Neutrophil (primary cell): Measurements from ENCODE around the gene CDCA4.
A peak's percentile ranks its signal among the peaks of the same experiment; 100 is the strongest.
"Not testable (repeated sequence)": the region's sequence is repeated elsewhere in the genome, so short reads cannot be mapped to it uniquely, and the experiment has no call there.

Experiments used
- H3K27ac ChIP-seq: fragments of 200-600 bp; sonication (generic); 2 replicates; pipeline ENCODE4 v1.5.1; 2016; ENCODE audit warnings: mild to moderate bottlenecking, moderate library complexity
- H3K27me3 ChIP-seq: fragments of 200-600 bp; sonication (generic); 2 replicates; pipeline ENCODE4 v1.6.0; 2016; ENCODE audit warnings: mild to moderate bottlenecking
- H3K36me3 ChIP-seq: fragments of 200-600 bp; sonication (generic); 2 replicates; pipeline ENCODE4 v1.5.1; 2017
- H3K4me1 ChIP-seq, 2 experiments: fragments of 200-600 bp in 1 of 2; sonication (generic) in 1 of 2; 1 replicate in 1 of 2; 2 replicates in 1 of 2; pipeline versions ENCODE4 v1.5.1 to v1.6.1; 2013 to 2016; ENCODE audit warnings: low read depth in 1 of 2, low read length in 1 of 2, mild to moderate bottlenecking in 1 of 2, moderate library complexity in 1 of 2; ENCODE audit not compliant: control insufficient read depth in 1 of 2, insufficient read depth in 1 of 2
- H3K4me3 ChIP-seq, 2 experiments: fragments of 200-600 bp in 1 of 2; sonication (generic) in 1 of 2; 1 replicate in 1 of 2; 2 replicates in 1 of 2; pipeline ENCODE4 v1.5.1; 2013 to 2016; ENCODE audit warnings: low read depth in 1 of 2, low read length in 1 of 2, mild to moderate bottlenecking in 1 of 2, moderate library complexity in 1 of 2
- H3K9me3 ChIP-seq: fragments of 200-600 bp; sonication (generic); 2 replicates; pipeline ENCODE4 v1.5.1; 2016
- TF ChIP-seq, protein P1 (sequence below): fragments of 200-600 bp; sonication (generic); IDR thresholded peaks from 2 replicates; pipeline ENCODE4 v1.5.1; 2016; ENCODE audit warnings: antibody characterized with exemption

The CDCA4 gene

DNA sequence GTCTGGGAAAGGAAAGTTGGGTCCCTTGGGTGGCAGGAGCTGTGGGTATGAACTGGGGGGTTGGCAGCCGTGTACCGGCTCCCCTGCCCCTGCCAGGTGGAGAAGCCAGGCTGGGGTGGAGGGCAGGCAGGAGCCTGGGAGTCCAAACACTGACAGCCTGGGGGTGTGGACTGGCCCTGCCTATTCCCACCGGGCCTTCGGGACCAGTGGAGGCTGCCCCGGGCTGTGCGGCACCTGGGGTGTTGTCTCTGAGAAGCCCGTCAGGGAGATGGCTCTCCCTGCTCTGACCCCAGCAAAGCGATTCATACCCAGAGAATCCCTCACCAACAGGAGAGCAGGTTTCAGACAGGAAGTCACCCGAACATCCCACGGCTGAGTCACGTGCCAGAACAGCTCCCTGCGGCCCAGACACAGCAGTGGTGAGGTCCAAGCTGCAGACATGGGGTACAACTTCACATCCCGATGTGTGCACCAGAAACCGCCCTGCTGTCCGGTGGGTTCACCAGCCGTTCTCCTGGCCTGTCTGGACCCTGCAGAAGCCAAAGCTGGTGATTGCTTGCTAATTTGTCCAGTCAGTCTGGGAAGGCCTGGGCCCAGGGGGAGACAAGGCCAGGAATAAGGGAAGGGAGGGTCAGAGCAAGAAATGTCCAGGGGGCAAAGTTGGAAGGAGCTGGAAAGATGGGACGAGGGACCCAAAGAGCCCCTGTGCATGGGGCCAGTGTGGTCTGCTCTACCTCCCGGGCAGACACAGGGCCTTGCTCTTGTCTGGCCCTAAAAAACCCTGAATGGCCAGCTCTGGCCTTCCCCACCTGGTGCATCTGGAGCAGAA lies 46.5 kb upstream of the CDCA4 start:
- Histone ChIP-seq H3K27ac (peak overlapping the region; percentile 98), H3K4me1 (peaks cover 82 to 84% of the 10 kb centered on the region in 2 experiments), H3K9me3 (no peaks in the 10 kb centered on the region), H3K27me3 (no peaks in the 10 kb centered on the region), H3K4me3 (no peak overlapping the region), H3K36me3 (no peaks in the 10 kb centered on the region)
- TF ChIP-seq, protein P1, sequence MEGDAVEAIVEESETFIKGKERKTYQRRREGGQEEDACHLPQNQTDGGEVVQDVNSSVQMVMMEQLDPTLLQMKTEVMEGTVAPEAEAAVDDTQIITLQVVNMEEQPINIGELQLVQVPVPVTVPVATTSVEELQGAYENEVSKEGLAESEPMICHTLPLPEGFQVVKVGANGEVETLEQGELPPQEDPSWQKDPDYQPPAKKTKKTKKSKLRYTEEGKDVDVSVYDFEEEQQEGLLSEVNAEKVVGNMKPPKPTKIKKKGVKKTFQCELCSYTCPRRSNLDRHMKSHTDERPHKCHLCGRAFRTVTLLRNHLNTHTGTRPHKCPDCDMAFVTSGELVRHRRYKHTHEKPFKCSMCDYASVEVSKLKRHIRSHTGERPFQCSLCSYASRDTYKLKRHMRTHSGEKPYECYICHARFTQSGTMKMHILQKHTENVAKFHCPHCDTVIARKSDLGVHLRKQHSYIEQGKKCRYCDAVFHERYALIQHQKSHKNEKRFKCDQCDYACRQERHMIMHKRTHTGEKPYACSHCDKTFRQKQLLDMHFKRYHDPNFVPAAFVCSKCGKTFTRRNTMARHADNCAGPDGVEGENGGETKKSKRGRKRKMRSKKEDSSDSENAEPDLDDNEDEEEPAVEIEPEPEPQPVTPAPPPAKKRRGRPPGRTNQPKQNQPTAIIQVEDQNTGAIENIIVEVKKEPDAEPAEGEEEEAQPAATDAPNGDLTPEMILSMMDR = no peak

DNA sequence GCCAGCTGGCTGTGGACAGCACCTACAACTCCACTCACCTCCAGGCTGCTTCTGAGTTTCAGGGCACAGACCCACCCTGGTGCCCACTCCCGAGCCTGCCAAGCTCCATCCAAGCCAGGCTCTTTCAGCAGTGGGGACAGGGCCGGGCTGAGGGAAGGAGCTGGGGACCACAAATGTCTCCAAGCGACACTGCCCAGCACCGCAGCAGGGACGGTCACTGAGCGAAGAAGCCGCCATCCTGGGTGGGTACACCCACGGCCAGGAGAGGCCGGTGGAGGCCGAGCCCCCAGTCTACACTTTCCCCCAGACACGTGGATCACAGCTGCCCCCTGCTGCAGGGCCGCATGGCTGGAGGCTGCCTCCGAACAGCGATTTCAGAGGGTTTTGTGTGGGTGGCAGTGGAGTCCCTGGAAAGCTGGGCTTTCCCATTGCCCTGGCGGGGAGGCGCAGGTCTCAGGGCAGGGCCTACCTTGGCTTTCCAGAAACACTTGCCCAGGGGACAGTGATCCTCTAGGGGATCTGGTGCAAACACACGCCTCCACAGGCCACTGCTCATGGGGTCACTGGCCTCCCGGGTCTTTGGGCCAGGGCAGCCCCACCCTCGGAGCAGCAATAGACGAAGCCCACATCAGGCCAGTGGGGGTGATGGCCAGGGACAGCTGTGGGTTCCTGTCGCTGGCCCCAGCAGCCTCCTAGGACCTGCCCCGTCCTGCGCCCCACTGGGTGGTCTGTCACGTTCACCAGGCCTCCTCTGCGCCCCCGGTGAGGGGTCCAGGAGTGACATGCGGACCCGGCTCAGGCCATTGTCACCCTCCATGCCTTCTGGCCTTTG lies 45.6 kb upstream of the CDCA4 start:
- Histone ChIP-seq H3K36me3 (no peaks in the 10 kb centered on the region), H3K27ac (peak overlapping the region; percentile 98), H3K9me3 (no peaks in the 10 kb centered on the region), H3K27me3 (no peaks in the 10 kb centered on the region), H3K4me3 (peak overlapping the region; percentile 85 to 97), H3K4me1 (peaks cover 91 to 93% of the 10 kb centered on the region in 2 experiments)
- TF ChIP-seq, protein P1 = no peak

DNA sequence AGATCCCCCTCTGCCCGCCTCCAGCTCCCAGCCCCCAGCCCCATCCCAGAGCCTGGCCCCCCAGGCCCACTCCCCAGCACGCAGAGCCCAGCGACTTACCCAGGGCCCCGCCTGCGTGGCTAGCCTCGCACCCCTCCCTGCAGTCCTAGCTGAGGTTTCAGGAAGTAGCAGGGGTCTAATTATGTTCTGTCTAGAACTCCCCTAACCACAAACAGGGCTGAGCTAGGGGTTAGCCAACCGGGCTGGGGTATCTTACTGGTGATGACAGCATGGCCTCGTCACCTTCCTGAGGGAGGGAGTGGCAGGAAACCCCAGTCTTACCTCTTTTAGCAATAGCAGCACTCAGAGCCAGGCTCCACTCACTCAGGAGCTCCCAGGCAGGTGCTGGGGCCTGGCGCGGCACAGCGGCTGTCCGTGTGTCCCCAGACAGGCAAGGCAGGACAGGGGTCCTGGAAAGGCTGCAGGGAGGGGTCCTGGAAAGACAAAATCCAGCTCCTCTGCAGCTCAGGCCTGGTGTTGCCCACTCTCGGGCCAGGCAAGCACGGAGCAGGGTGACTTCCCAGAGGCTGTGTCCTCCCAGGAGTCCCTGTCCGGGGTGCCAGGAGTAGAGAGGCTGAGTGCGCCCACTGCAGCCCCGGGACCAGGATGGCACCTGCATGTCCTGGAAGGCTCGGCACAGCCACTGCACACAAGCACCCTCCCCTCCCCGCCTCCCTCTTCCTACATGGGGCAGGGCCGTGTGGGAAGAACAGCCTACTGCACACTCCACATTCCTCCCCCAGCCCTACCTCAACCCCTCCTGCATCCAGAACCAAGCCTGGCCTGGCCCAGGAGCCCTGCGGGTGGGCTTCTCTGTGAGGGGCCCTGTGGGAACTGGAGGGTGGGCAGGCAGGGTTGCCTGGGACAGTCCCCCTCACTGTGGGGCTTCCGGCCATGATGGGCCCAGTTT lies 44.7 kb upstream of the CDCA4 start, which contains the start of gene GPR132:
GPR132 (minus strand) TSS at position 151 of the 949 bp plus-strand sequence. CDS start 10,010 bp downstream, outside the sequence.
- Histone ChIP-seq H3K4me3 (peak within 1 kb of the TSS; percentile 85 to 97), H3K36me3 (no peaks in the 10 kb centered on the region), H3K4me1 (peaks cover 95 to 96% of the 10 kb centered on the region in 2 experiments), H3K27ac (peak within 1 kb of the TSS; percentile 98), H3K27me3 (no peaks in the 10 kb centered on the region), H3K9me3 (no peaks in the 10 kb centered on the region)
- TF ChIP-seq, protein P1 = peak; percentile 44

DNA sequence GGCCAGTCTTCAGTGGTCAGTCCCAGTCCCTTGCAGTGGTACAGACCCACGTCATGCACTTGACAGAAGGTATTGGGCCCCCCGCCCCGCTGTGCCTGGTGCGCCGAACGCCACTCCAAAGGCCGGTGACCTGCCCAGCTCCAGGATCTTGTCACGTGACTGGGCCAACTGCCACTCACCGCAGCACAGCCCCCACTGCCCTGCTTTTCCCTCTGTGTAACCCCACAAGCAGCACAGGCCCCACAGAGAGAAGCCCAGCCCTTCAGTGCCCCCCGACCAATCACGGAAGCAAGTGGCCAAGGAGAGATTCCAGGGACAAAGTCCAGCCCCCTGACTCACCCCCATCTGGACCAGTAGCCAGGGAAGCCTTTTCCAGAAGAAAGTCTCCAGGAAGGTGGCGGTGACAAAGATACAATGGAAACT lies 43.8 kb upstream of the CDCA4 start:
- no peaks in the 10 kb centered on the region for H3K36me3 ChIP-seq
- no peaks in the 10 kb centered on the region for H3K9me3 ChIP-seq
- TF ChIP-seq, protein P1 = no peak
- H3K27me3 ChIP-seq = no peaks in the 10 kb centered on the region
- H3K4me3 ChIP-seq = peak overlapping the region; percentile 85 to 97
- H3K27ac ChIP-seq = peak overlapping the region; percentile 98
- peaks cover 95 to 96% of the 10 kb centered on the region in 2 experiments for H3K4me1 ChIP-seq

DNA sequence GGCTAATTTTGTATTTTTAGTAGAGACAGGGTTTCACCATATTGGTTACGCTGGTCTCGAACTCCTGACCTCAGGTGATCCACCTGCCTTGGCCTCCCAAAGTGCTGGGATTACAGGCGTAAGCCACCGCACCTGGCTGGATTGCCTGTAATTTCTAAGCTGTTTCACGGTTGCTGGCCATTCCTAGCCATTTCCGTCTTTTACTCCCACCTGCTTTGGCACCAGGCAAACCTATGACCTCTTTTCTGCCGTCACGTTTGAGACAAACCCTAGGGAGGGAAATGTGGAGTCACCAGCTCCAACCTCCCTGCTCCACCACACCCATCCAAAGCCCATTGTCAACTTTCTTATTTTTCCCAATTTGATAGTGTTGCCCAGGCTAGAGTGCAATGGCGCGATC lies 43.1 kb upstream of the CDCA4 start:
- Histone ChIP-seq H3K27me3 (no peaks in the 10 kb centered on the region), H3K36me3 (no peaks in the 10 kb centered on the region), H3K9me3 (no peaks in the 10 kb centered on the region), H3K27ac (peak overlapping the region; percentile 98), H3K4me1 (peaks cover 95 to 96% of the 10 kb centered on the region in 2 experiments), H3K4me3 (peak overlapping the region; percentile 85 to 97)
- TF ChIP-seq, protein P1 = no peak

DNA sequence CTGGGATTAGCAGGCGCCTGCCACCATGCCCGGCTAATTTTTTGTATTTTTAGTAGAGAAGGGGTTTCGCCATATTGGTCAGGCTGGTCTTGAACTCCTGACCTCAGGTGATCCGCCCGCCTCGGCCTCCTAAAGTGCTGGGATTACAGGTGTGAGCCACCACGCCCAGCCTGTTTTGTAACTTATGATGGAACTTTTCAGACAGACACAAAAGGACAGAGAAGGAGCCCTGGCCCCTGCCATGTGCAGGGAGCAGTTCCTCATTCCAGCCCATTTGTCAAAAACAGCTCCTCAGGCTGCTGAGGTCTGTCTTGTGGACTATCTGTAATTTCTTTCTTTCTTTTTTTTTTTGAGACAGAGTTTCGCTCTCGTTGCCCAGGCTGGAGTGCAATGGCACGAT lies 42.6 kb upstream of the CDCA4 start:
- not testable (repeated sequence) for H3K36me3 ChIP-seq, H3K9me3 ChIP-seq, H3K27me3 ChIP-seq
- Histone ChIP-seq H3K4me1 (peaks cover 95 to 96% of the 10 kb centered on the region in 2 experiments), H3K27ac (peak overlapping the region; percentile 98), H3K4me3 (peak overlapping the region; percentile 85 to 97)
